IPS-20b (cell line): ENCODE results near the gene RAB1A.

Experiments
- H3K27ac ChIP-seq: one replicate; pipeline ENCODE4 v1.5.1; 2013; ENCODE audit warnings: low read length
- H3K27me3 ChIP-seq: 2 replicates; pipeline ENCODE4 v1.6.1; 2013; ENCODE audit warnings: mild to moderate bottlenecking, low read length, inconsistent platforms; ENCODE audit not compliant: insufficient read depth
- H3K36me3 ChIP-seq: 2 replicates; pipeline ENCODE4 v1.6.1; 2013; ENCODE audit warnings: low read depth, mild to moderate bottlenecking, inconsistent platforms, low read length, moderate library complexity; ENCODE audit not compliant: insufficient read depth
- H3K4me1 ChIP-seq: 2 replicates; pipeline ENCODE4 v1.6.1; 2013; ENCODE audit warnings: mild to moderate bottlenecking, control low read depth, inconsistent platforms, low read length, moderate library complexity; ENCODE audit not compliant: insufficient read depth
- H3K4me3 ChIP-seq: 2 replicates; pipeline ENCODE4 v1.5.1; 2013; ENCODE audit warnings: mild to moderate bottlenecking, low read length, inconsistent platforms
- H3K9ac ChIP-seq: 2 replicates; pipeline ENCODE4 v1.6.1; 2013; ENCODE audit warnings: low read depth, mild to moderate bottlenecking, inconsistent platforms, low read length, moderate library complexity
- H3K9me3 ChIP-seq: 2 replicates; pipeline ENCODE4 v1.6.1; 2013; ENCODE audit warnings: mild to moderate bottlenecking, low read depth, low read length, inconsistent platforms; ENCODE audit not compliant: insufficient read depth

Gene RAB1A

DNA sequence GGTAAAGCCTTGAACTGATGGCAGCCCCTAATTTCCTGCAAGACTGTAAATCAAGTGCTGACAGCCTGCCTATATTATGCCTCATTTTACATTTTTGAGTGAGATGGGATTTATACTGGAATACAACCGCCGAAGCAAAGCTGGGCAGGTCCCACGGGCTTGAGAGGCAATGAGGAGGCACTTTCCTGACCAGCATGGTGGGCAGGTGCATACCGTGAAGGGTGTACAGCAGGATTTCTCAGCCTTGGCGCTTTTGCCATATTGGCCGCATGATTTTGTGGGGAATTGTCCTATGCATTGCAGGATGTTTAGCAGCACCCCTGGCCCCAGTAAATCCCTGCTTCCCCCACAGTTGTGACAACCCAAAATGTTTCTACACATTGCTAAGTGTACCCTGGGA is 50.9 kb downstream of the RAB1A start:
- Histone ChIP-seq H3K36me3 (peaks cover 77% of the 10 kb centered on the region), H3K9me3 (no peaks in the 10 kb centered on the region), H3K27me3 (no peaks in the 10 kb centered on the region), H3K4me1 (peaks cover 28% of the 10 kb centered on the region; the same call in 1 of the 2 replicates), H3K27ac (no peak overlapping the region), H3K9ac (no peak overlapping the region), H3K4me3 (no peak overlapping the region)

DNA sequence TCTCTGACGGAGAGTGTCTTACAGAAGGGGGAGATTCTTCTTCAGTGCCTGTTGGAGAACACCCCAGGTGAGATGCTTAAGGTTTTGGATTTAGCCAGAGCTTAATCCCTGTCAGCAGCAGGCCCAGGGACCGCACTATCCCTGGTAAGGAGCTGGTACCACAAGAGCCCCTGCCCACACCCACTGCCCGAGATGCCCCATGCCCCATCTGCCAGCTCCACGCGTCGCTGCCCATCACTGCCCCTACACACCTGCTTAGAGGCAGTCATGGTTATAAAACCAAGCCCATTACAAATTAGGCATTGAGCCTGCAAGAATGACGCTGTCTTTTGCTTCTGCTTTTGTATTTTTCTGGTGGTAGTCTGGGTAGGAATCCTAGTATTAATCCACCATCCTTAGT is 52.0 kb downstream of the RAB1A start:
- Histone ChIP-seq H3K4me1 (peaks cover 28% of the 10 kb centered on the region; the same call in 1 of the 2 replicates), H3K9me3 (no peaks in the 10 kb centered on the region), H3K27me3 (no peaks in the 10 kb centered on the region), H3K9ac (no peak overlapping the region), H3K36me3 (peaks cover 77% of the 10 kb centered on the region), H3K4me3 (peak overlapping the region; percentile 29; the same call in 1 of the 2 replicates), H3K27ac (no peak overlapping the region)

GRCh38 chr2:65076345-65076710 is 53.6 kb downstream of the RAB1A start:
- Histone ChIP-seq H3K4me1 (peaks cover 28% of the 10 kb centered on the region; the same call in 1 of the 2 replicates), H3K4me3 (no peak overlapping the region), H3K9me3 (no peaks in the 10 kb centered on the region), H3K27me3 (no peaks in the 10 kb centered on the region), H3K9ac (no peak overlapping the region), H3K27ac (no peak overlapping the region), H3K36me3 (peaks cover 82% of the 10 kb centered on the region)

DNA sequence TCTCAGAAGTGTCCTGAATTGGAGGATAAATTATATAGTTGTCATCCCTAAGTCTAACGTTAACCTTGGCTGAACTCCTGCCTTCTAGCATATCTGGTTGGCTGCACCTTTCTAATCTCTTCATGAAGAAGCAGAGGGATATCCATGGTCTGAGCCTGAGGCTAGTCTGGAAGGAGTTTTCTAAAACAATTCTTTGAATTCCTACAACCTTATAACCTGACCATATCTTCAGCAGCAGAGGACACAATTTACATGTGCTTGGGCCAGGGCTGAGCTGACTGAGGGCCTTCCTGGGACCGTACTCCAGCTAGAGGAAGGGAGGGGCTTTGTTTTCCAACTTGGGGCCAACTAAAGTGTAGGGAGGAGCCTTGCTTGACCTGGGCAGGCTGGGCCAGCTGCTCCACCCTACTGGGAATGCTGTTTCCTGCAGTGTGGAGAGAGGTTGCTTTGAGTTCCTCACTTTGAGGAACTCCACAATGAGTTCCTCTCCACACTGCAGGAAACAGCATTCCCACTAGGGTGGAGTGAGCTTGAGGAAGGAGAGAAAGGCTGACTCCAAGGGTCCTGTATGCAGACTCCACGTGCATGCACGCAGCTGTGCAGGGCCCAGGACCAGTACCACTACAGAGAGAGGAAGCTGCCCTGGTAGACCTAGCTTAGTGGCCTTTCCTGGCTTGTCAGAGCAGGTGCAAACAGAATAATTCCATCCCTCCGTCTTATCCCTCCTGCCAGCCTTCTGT is 54.1 kb downstream of the RAB1A start:
- Histone ChIP-seq H3K27me3 (no peaks in the 10 kb centered on the region), H3K27ac (no peak overlapping the region), H3K36me3 (peaks cover 85% of the 10 kb centered on the region), H3K9ac (no peak overlapping the region), H3K9me3 (no peaks in the 10 kb centered on the region), H3K4me1 (peaks cover 28% of the 10 kb centered on the region; the same call in 1 of the 2 replicates), H3K4me3 (no peak overlapping the region)

GRCh38 chr2:65075176-65075575 is 54.7 kb downstream of the RAB1A start:
- Histone ChIP-seq H3K9me3 (no peaks in the 10 kb centered on the region), H3K4me1 (peaks cover 28% of the 10 kb centered on the region; the same call in 1 of the 2 replicates), H3K27ac (no peak overlapping the region), H3K27me3 (no peaks in the 10 kb centered on the region), H3K9ac (no peak overlapping the region), H3K4me3 (no peak overlapping the region), H3K36me3 (peaks cover 86% of the 10 kb centered on the region)

GRCh38 chr2:65073879-65074565 is 55.9 kb downstream of the RAB1A start:
- Histone ChIP-seq H3K36me3 (peaks cover 86% of the 10 kb centered on the region), H3K4me3 (no peak overlapping the region), H3K27me3 (no peaks in the 10 kb centered on the region), H3K4me1 (peaks cover 28% of the 10 kb centered on the region; the same call in 1 of the 2 replicates), H3K27ac (no peak overlapping the region), H3K9ac (no peak overlapping the region), H3K9me3 (no peaks in the 10 kb centered on the region)

GRCh38 chr2:65072181-65072970 is 57.5 kb downstream of the RAB1A start:
- Histone ChIP-seq H3K9ac (no peak overlapping the region), H3K36me3 (peaks cover 75% of the 10 kb centered on the region), H3K9me3 (no peaks in the 10 kb centered on the region), H3K27me3 (no peaks in the 10 kb centered on the region), H3K27ac (no peak overlapping the region), H3K4me3 (no peak overlapping the region), H3K4me1 (peaks cover 15% of the 10 kb centered on the region; the same call in 1 of the 2 replicates)

GRCh38 chr2:65071499-65072180 is 58.3 kb downstream of the RAB1A start:
- Histone ChIP-seq H3K27ac (no peak overlapping the region), H3K9me3 (no peaks in the 10 kb centered on the region), H3K4me1 (peaks cover 15% of the 10 kb centered on the region; the same call in 1 of the 2 replicates), H3K36me3 (peaks cover 75% of the 10 kb centered on the region), H3K9ac (no peak overlapping the region), H3K4me3 (no peak overlapping the region), H3K27me3 (no peaks in the 10 kb centered on the region)

DNA sequence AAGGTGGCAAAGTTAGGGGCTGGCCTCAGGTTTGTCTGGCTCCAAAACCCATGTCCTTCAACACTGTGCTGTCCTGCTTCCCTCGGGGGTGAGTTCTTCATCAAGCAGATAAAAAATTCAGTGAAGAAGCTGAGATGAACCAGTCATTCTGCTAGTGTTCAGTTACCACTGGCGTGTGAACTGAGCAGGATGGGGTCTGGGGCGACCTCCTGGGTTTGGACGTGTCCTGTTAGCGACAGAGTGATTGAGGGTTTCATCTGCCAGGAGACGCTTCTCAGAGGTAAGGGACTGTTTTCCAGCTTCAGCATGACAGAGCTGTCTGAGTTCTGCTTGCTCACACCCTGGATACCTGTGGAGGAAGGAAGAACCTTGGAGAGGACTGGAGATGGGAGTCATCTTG is 59.0 kb downstream of the RAB1A start:
- no peaks in the 10 kb centered on the region for H3K27me3 ChIP-seq
- H3K4me1 ChIP-seq = peaks cover 7% of the 10 kb centered on the region; the same call in 1 of the 2 replicates
- H3K9ac ChIP-seq = no peak overlapping the region
- peaks cover 67% of the 10 kb centered on the region for H3K36me3 ChIP-seq
- no peak overlapping the region for H3K4me3 ChIP-seq
- no peak overlapping the region for H3K27ac ChIP-seq
- no peaks in the 10 kb centered on the region for H3K9me3 ChIP-seq

- peaks cover 62% of the 10 kb centered on the region for H3K36me3 ChIP-seq
- H3K9me3 ChIP-seq = no peaks in the 10 kb centered on the region
- H3K27me3 ChIP-seq = no peaks in the 10 kb centered on the region
- no peak overlapping the region for H3K9ac ChIP-seq
- H3K4me3 ChIP-seq = no peak overlapping the region
- no peak overlapping the region for H3K27ac ChIP-seq
- H3K4me1 ChIP-seq = peaks cover 3% of the 10 kb centered on the region; the same call in 1 of the 2 replicates
These were observed 59.6 kb downstream of the RAB1A start for GRCh38 chr2:65070172-65070830.

DNA sequence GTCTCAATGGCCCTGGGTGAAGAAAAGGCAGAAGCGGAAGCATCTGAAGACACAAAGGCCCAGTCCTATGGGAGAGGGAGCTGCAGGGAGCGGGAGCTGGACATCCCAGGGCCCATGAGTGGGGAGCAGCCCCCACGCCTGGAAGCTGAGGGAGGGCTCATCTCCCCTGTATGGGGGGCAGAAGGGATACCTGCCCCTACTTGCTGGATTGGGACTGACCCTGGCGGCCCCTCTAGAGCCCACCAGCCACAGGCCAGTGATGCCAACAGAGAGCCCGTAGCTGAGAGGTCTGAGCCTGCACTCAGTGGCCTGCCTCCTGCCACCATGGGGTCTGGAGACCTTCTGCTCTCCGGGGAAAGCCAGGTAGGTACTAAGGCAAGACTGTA is 60.5 kb downstream of the RAB1A start:
- Histone ChIP-seq H3K9ac (no peak overlapping the region), H3K4me3 (no peak overlapping the region), H3K27me3 (no peaks in the 10 kb centered on the region), H3K27ac (no peak overlapping the region), H3K36me3 (peaks cover 53% of the 10 kb centered on the region), H3K9me3 (no peaks in the 10 kb centered on the region), H3K4me1 (0 out of 2 replicates have a peak, but pooled peaks cover 3% of the 10 kb centered on the region)
